IMR-90 (cell line): ENCODE data around the gene LDLRAD4. TPM values are rescaled to one million over a fixed set of nuclear protein-coding genes. Genes with fewer than 3 reads are reported as not detected.

Experiments used
- ATAC-seq: fragments of 200-7000 bp; cut with Tn5 transposase; 2 replicates; pipeline ENCODE4 v1.9.1; 2020; ENCODE audit warnings: low read depth, mild to moderate bottlenecking, moderate library complexity
- BruUV-seq: library from RNA; stranded (reverse); fragments of 400-500 nt; replicated peaks from 2 replicates; lab custom pipeline; 2021; lab: Mats Ljungman, UMichigan
- CTCF ChIA-PET: fragments of 300-600 bp; formaldehyde crosslinking; extraction: SDS; loops from one replicate; lab custom pipeline; 2021; ENCODE audit warnings: antibody characterized with exemption; lab: Yijun Ruan, JAX
- POLR2A ChIA-PET: fragments of 300-600 bp; sonication (Branson Sonifier 250); formaldehyde crosslinking; loops from one replicate; lab custom pipeline; 2022; ENCODE audit warnings: antibody characterized with exemption; ENCODE audit not compliant: unreplicated experiment; lab: Charles Lee
- DNase-seq: peaks from one replicate; pipeline ENCODE4 v3.0.0; 2013
- H2AFZ ChIP-seq: replicated peaks from 2 replicates; pipeline ENCODE3; 2013; ENCODE audit warnings: low read length, mild to moderate bottlenecking; ENCODE audit not compliant: poor library complexity
- H2AK5ac ChIP-seq: 2 replicates; pipeline ENCODE4 v1.6.1; 2013; ENCODE audit warnings: low read depth, low read length, inconsistent platforms
- H2AK9ac ChIP-seq: replicated peaks from 2 replicates; pipeline ENCODE3; 2013; ENCODE audit warnings: mild to moderate bottlenecking, low read depth, low read length, moderate library complexity; ENCODE audit not compliant: poor library complexity
- H2BK120ac ChIP-seq: 2 replicates; pipeline ENCODE4 v1.6.1; 2013; ENCODE audit warnings: low read depth, low read length, inconsistent platforms
- H2BK15ac ChIP-seq: 3 replicates; pipeline ENCODE4 v1.6.1; 2013; ENCODE audit warnings: low read depth, low read length, inconsistent platforms
- H2BK20ac ChIP-seq: 2 replicates; pipeline ENCODE4 v1.6.1; 2013; ENCODE audit warnings: low read depth, mild to moderate bottlenecking, inconsistent platforms, low read length, moderate library complexity
- H2BK5ac ChIP-seq: 2 replicates; pipeline ENCODE4 v1.6.1; 2013; ENCODE audit warnings: mild to moderate bottlenecking, low read depth, low read length, inconsistent platforms; ENCODE audit not compliant: poor library complexity, severe bottlenecking
- H3K14ac ChIP-seq: replicated peaks from 2 replicates; pipeline ENCODE4 v1.6.1; 2013; ENCODE audit warnings: low read depth, low read length, inconsistent platforms
- H3K18ac ChIP-seq: 2 replicates; pipeline ENCODE4 v1.6.1; 2013; ENCODE audit warnings: low read depth, low read length, control low read depth
- H3K23ac ChIP-seq: 2 replicates; pipeline ENCODE4 v1.6.1; 2013; ENCODE audit warnings: low read depth, low read length, inconsistent platforms
- H3K27ac ChIP-seq: 2 replicates; pipeline ENCODE4 v1.5.1; 2013; ENCODE audit warnings: mild to moderate bottlenecking, control low read depth, low read length; ENCODE audit not compliant: insufficient read depth
- H3K27me3 ChIP-seq: 2 replicates; pipeline ENCODE4 v1.6.1; 2013; ENCODE audit warnings: low read length; ENCODE audit not compliant: control insufficient read depth, insufficient read depth
- H3K36me3 ChIP-seq: 2 replicates; pipeline ENCODE4 v1.6.1; 2013; ENCODE audit warnings: low read length, mixed read lengths; ENCODE audit not compliant: control insufficient read depth, insufficient read depth
- H3K4ac ChIP-seq: 2 replicates; pipeline ENCODE4 v1.6.1; 2013; ENCODE audit warnings: low read depth, low read length, inconsistent platforms
- H3K4me1 ChIP-seq: 2 replicates; pipeline ENCODE4 v1.6.1; 2013; ENCODE audit warnings: low read length, mixed read lengths; ENCODE audit not compliant: control insufficient read depth, insufficient read depth
- H3K4me2 ChIP-seq: 2 replicates; pipeline ENCODE4 v1.6.1; 2013; ENCODE audit warnings: low read depth, mild to moderate bottlenecking, control low read depth, low read length, moderate library complexity
- H3K4me3 ChIP-seq: 2 replicates; pipeline ENCODE4 v1.5.1; 2013; ENCODE audit warnings: low read depth, mild to moderate bottlenecking, control low read depth, low read length, moderate library complexity; ENCODE audit not compliant: insufficient read depth
- H3K56ac ChIP-seq: 2 replicates; pipeline ENCODE4 v1.6.1; 2013; ENCODE audit warnings: low read length, inconsistent platforms; ENCODE audit not compliant: insufficient read depth; ENCODE audit errors: extremely low read depth
- H3K79me1 ChIP-seq, 2 experiments: 2 replicates each; pipeline ENCODE4 v1.6.1; 2013; ENCODE audit warnings: low read length in 2 of 2, inconsistent platforms in 1 of 2, low read depth in 1 of 2
- H3K9ac ChIP-seq: 2 replicates; pipeline ENCODE4 v1.6.1; 2013; ENCODE audit warnings: low read depth, low read length, control low read depth
- H3K9me1 ChIP-seq: 2 replicates; pipeline ENCODE4 v1.6.1; 2013; ENCODE audit warnings: low read length, inconsistent platforms; ENCODE audit not compliant: insufficient read depth
- H3K9me3 ChIP-seq: 2 replicates; pipeline ENCODE4 v1.6.1; 2013; ENCODE audit warnings: low read length; ENCODE audit not compliant: control insufficient read depth, insufficient read depth
- H4K20me1 ChIP-seq: 2 replicates; pipeline ENCODE4 v1.6.1; 2013; ENCODE audit warnings: low read length, inconsistent platforms; ENCODE audit not compliant: insufficient read depth
- H4K5ac ChIP-seq: 2 replicates; pipeline ENCODE4 v1.6.1; 2013; ENCODE audit warnings: mild to moderate bottlenecking, low read depth, low read length, control low read depth
- H4K8ac ChIP-seq, 2 experiments: 2 replicates each; pipeline ENCODE4 v1.6.1; 2013; ENCODE audit warnings: low read depth in 2 of 2, low read length in 2 of 2, control low read depth in 1 of 2, inconsistent platforms in 1 of 2
- H4K91ac ChIP-seq: 2 replicates; pipeline ENCODE4 v1.6.1; 2013; ENCODE audit warnings: low read depth, low read length, inconsistent platforms; ENCODE audit not compliant: insufficient read depth
- BHLHE40 ChIP-seq: fragments of 150-350 bp; IDR thresholded peaks from 2 replicates; pipeline ENCODE4 v1.6.1; 2016; ENCODE audit warnings: mild to moderate bottlenecking, low read depth, low read length
- MAZ ChIP-seq: IDR thresholded peaks from 2 replicates; pipeline ENCODE4 v1.6.1; 2012; ENCODE audit warnings: low read depth, mild to moderate bottlenecking, low read length, improper control_type of control experiment, moderate library complexity, borderline replicate concordance
- NFE2L2 ChIP-seq: fragments of 150-350 bp; IDR thresholded peaks from 2 replicates; pipeline ENCODE4 v1.6.1; 2016; ENCODE audit warnings: low read depth, mild to moderate bottlenecking, low read length
- POLR2A ChIP-seq: IDR thresholded peaks from 2 replicates; pipeline ENCODE4 v1.6.1; 2012; ENCODE audit warnings: mild to moderate bottlenecking, low read depth, low read length
- RCOR1 ChIP-seq: IDR thresholded peaks from 2 replicates; pipeline ENCODE4 v1.6.1; 2012; ENCODE audit warnings: mild to moderate bottlenecking, low read length, improper control_type of control experiment; ENCODE audit not compliant: insufficient replicate concordance
- SMC3 ChIP-seq: fragments of 150-350 bp; IDR thresholded peaks from 2 replicates; pipeline ENCODE4 v1.6.1; 2016; ENCODE audit warnings: low read depth, mild to moderate bottlenecking, antibody characterized with exemption, low read length, moderate library complexity
- WGBS, 2 experiments: methylation state at CpG; one replicate each; pipeline versions ENCODE4 v1.1.5 to v1.1.7; 2013; ENCODE audit warnings: missing lambda C conversion rate in 2 of 2; ENCODE audit not compliant: insufficient read length in 1 of 2; ENCODE audit errors: extremely low coverage in 2 of 2; 5-methylcytosine and 5-hydroxymethylcytosine counted together
- dilution Hi-C: fragments of 300-500 bp; cut with HindIII; formaldehyde crosslinking; loops from one replicate; pipeline ENCODE4 v1.14.3; 2018; ENCODE audit warnings: low sequenced_read_pairs; ENCODE audit not compliant: unreplicated experiment
- in situ Hi-C: fragments of 300-500 bp; cut with MboI; formaldehyde crosslinking; loops from 3 replicates; pipeline ENCODE4 v1.14.3; 2019; ENCODE audit warnings: low sequenced_read_pairs, inconsistent platforms, mixed read lengths
- intact Hi-C: fragments of 100-400 bp; cut with micrococcal nuclease; formaldehyde crosslinking; loops from 2 replicates; pipeline ENCODE4 v1.10.0; 2022
- polyA plus RNA-seq, 3 experiments: library from polyadenylated mRNA; depleted of rRNA; stranded (reverse); fragments of >200 nt; gene quantifications; 2 replicates each; pipeline ENCODE4 v1.2.3, GENCODE V29; 2012; ENCODE audit warnings: low replicate concordance in 1 of 3
- total RNA-seq: library from RNA; depleted of rRNA; stranded (reverse); fragments of >200 nt; gene quantifications from 2 replicates; pipeline ENCODE4 v1.2.3, GENCODE V29; 2012
- TF ChIP-seq, protein P1 (sequence below): fragments of 150-350 bp; IDR thresholded peaks from 2 replicates; pipeline ENCODE4 v1.6.1; 2017; ENCODE audit warnings: mild to moderate bottlenecking, antibody characterized with exemption, low read length, low read depth
- TF ChIP-seq, protein P2 (sequence below): fragments of 150-350 bp; IDR thresholded peaks from 2 replicates; pipeline ENCODE4 v1.6.1; 2016; ENCODE audit warnings: low read depth, mild to moderate bottlenecking, low read length, moderate library complexity, borderline replicate concordance

Gene LDLRAD4
- total and polyA plus RNA-seq, 2 of the 4 experiments (the other 2 are of a cell fraction): not detected

DNA sequence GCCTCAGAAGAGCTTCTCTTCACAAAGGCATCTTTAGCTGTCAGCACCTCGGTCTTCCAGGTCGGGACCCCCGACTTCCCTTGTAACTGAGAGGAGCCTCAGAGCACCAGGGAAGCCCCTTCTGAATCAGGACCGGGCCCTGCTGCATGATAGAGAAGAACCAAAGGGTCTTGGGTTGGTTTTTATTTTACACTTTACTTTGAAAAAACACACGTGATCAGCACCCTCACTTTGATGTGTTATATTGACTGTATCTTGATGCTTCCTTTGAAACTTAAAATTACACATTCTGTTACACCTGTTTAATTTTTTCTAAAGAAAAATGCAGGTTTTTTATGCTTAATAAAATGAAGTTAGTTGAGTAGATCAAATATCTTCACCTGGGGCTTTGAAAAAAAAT, 305.5 kb downstream of the LDLRAD4 start:
- no peaks in the 10 kb centered on the region for H3K79me1 ChIP-seq
- no peak overlapping the region for H2BK5ac ChIP-seq
- no peak for TF ChIP-seq RCOR1
- no peak for TF ChIP-seq MAZ
- no peak for TF ChIP-seq BHLHE40
- TF ChIP-seq, protein P1, sequence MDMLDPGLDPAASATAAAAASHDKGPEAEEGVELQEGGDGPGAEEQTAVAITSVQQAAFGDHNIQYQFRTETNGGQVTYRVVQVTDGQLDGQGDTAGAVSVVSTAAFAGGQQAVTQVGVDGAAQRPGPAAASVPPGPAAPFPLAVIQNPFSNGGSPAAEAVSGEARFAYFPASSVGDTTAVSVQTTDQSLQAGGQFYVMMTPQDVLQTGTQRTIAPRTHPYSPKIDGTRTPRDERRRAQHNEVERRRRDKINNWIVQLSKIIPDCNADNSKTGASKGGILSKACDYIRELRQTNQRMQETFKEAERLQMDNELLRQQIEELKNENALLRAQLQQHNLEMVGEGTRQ: no peak
- no peak for TF ChIP-seq NFE2L2
- TF ChIP-seq, protein P2, sequence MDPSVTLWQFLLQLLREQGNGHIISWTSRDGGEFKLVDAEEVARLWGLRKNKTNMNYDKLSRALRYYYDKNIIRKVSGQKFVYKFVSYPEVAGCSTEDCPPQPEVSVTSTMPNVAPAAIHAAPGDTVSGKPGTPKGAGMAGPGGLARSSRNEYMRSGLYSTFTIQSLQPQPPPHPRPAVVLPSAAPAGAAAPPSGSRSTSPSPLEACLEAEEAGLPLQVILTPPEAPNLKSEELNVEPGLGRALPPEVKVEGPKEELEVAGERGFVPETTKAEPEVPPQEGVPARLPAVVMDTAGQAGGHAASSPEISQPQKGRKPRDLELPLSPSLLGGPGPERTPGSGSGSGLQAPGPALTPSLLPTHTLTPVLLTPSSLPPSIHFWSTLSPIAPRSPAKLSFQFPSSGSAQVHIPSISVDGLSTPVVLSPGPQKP: no peak
- TF ChIP-seq POLR2A: no peak
- TF ChIP-seq SMC3: no peak
- no peak overlapping the region for H3K4me2 ChIP-seq
- dilution Hi-C loops (no loop called here), intact Hi-C loops (no loop called here), in situ Hi-C loops (no loop called here)
- CTCF ChIA-PET: no interaction called here
- no peak overlapping the region for H3K4ac ChIP-seq
- no peak overlapping the region for H4K91ac ChIP-seq
- no peaks in the 10 kb centered on the region for H3K9me1 ChIP-seq
- H4K20me1 ChIP-seq: no peaks in the 10 kb centered on the region
- H3K27ac ChIP-seq: no peak overlapping the region
- no peak overlapping the region for H4K5ac ChIP-seq
- no peak overlapping the region for H2BK15ac ChIP-seq
- POLR2A ChIA-PET: no interaction called here
- H2AK9ac ChIP-seq: no peak overlapping the region
- no peaks in the 10 kb centered on the region for H3K9me3 ChIP-seq
- H3K4me1 ChIP-seq: no peaks in the 10 kb centered on the region
- H2BK120ac ChIP-seq: no peak overlapping the region
- H3K23ac ChIP-seq: no peak overlapping the region
- H3K9ac ChIP-seq: no peak overlapping the region
- ATAC-seq: no peak
- no peaks in the 10 kb centered on the region for H3K36me3 ChIP-seq
- no peaks in the 10 kb centered on the region; the same call in 1 of the 2 replicates for H3K27me3 ChIP-seq
- no peak overlapping the region for H3K56ac ChIP-seq
- no peak overlapping the region for H4K8ac ChIP-seq
- H2BK20ac ChIP-seq: no peak overlapping the region
- H3K18ac ChIP-seq: no peak overlapping the region
- no peak overlapping the region for H3K14ac ChIP-seq
- no peak overlapping the region for H2AFZ ChIP-seq
- no TSS peak for BruUV-seq
- H3K4me3 ChIP-seq: no peak overlapping the region
- WGBS, 2 experiments: no CpG with 5 or more reads among the region's 5 CpGs
- no peak for DNase-seq
- no peak overlapping the region for H2AK5ac ChIP-seq
